GM19043 (cell line): ENCODE data around the gene CDH4.

Experiments
- ATAC-seq: cut with Tn5 transposase; IDR thresholded peaks from one replicate; pipeline ENCODE4 v1.9.1; 2021; ENCODE audit warnings: low read depth; ENCODE audit not compliant: unreplicated experiment

CDH4 gene

DNA sequence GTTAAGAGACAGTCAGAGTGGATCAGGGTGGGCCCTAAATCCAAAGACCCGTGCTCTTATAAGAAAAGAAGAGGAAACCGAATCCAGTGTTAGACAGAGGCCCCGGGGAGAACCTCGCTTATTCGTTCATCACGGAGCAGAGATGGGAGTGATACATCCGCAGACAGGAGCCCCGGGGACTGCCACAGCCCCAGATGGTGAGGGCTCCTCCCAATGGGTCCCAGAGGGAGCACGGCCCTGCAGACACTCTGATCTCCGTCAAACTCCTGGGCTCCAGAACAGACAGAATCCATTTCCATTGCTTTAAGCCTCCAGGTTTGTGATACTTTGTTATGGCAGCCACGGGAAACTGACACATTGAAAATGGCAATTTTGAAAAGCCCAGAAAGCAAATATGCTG is 47.0 kb downstream of the CDH4 start:
- no peak for ATAC-seq

DNA sequence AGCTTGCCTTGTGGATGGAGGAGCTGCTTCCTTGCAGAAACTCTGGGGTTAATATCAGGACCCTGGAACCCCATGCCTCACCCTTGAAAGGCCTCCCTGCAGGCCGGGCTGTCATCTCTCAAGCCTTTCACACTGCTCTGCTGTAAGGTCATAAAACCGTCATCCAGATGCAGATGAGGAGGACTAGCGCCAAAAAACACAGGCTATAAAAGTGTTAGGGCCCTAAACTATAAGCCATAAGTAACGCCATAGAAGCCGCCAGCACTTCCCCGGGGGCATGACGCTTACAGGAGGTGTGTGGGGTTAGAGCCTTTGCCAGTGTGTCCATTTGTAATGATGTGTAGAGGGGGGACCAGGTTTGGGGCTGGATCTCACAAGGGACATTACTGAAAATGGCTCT is 47.6 kb downstream of the CDH4 start:
- ATAC-seq = no peak

DNA sequence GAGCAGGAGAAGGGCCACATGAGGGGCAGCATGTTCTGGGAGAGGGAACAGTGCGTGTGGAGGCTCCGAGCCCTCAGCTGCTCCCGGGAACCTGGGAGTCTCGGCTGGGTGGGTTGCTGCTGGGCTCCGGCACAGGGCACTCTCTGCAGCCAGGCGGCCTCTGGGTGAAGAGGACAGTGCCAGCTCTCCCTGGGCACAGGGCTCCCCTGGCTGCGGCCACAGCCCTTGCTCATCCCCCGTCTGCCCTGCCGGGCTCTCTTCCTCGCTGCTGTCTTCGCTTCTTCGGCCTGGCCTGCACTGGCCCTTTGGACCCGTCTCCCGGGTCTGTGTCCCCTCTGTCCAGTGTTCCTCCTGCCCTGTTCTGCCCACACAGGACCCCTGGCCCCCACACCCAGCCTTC is 48.2 kb downstream of the CDH4 start:
- no peak for ATAC-seq

DNA sequence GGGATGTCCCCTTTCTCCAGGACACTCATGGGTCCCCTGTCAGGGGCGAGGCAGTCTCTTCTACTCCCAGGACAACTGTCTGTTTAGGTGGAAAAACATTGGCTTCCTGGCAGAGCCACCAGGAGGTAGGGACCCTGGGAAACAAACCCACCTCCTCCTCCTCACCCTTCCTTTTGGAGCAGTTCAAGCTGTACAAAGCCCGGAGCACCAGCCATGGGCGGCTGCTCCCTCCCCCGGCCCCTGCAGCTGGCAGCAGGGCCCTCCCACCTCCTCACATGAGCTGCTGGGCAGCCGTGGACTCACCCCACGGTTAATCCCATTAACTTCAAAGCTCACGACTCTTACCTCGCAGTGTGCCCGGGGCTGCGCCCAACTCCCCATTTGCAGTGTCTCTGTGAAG is 48.6 kb downstream of the CDH4 start:
- ATAC-seq = no peak

DNA sequence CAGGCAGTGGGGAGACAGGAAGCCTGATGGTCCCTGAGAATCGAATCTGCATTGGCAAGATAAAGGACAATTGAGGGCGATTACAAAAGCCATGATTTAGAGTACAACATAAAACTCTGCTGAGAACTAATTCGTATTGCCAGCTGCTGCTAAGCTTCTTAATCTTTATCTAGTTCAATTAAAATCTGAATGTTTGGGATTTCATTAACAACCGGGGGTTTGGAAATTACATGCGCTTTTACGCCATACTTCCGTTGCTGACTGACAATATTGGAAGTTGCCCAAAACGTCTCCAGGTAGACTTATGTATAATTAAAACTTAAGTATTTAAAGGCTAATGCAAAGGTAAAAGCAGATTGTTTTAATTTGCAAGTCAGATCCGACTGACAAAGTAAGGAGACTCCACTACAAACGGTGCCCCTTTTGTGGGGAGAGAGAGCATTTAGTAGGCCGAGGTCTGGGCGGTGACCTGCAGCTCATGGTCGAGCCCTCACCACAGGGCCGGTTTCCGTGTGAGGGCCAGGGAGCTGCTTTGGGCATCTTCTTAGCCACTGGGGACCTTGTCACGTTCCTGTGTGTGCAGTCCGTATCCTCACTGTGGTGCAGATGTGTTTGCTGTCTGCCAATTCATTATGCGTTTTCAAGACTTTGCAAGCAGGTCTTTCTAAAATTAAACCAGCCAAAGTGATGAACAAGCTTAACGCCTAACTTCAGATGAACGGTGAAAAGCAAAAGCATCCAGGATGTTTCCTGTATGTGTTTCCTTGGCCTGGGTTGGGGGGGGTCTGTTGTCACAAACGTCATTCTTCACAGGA is 49.9 kb downstream of the CDH4 start:
- no peak for ATAC-seq

DNA sequence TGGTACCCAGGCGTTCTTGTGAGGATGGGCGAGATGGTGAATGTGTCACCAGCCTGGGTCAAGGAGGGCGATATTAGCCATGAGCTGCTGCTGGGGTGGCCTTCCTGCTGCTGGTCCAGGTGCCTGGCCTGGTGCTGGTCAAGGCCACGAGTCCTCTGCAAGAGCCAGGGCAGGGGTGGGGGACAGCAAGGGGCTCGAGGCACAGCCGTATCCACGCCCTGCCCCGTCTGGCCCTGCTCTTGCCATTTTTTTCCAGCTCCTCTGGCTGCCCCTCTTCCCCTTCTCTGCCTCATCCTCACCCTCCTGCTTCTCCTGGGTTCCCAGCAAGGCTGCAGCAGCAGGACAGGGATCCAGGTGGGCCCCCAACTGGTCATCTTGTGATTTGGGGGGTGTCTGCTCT is 51.2 kb downstream of the CDH4 start:
- ATAC-seq = no peak

DNA sequence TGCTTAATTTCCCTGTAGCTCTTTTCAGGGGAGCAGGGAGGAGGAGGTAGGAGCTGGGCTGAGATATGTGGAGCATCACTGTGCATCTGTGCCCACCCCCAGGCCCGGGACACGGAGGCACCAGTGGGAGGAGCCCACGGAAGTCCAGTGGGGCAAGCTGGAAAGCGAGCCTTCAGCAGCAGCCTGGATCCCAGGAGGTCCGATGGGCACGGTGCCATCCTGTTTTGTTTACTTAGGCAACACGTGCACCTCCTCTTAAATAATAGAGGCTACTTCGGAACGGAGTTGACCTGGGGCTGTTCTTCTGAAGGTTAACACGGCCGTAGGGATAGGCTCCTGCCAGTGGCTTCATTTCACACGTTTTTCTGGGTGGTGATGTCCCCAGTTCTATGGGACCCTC is 51.6 kb downstream of the CDH4 start:
- no peak for ATAC-seq

DNA sequence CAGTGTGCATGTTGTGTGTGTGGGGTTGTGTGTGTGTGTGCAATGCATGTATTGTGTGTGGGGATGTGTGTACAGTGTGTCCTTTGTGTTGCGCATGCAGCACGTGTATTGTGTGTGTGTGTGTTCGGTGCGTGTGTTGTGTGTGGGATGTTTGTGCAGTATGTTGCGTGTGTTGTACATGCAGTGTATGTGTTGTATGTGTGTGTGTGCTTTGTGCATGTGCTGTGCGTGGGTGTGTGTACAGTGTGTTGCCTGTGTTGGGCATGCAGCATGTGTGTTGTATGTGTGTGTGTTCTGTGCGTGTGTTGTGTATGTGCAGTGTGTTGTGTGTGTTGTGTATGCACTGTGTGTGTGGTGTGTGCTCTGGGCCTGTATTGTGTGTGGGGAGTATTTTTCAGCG is 52.7 kb downstream of the CDH4 start:
- ATAC-seq = no peak

DNA sequence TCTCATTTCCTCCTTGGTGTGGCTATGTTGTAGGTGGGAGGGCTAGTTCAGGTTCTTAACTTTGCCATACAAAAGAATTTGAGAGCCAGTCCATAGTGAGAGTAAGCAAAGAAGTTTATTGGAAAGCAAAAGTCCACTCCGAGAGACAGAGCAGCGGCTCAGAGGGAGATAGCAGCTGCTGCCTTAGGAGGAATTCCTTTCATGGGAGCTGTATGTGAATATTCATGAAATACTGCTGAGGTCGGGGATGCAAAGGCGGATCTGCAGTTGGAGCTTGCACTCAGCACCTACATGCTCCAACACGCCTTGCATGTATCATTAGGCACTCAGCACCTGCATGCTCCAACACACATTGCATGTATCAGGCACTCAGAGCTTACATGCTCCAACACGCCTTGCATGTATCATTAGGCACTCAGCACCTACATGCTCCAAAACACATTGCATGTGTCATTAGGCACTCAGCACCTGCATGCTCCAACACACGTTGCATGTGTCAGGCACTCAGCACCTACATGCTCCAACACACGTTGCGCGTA is 54.9 kb downstream of the CDH4 start:
- no peak for ATAC-seq

DNA sequence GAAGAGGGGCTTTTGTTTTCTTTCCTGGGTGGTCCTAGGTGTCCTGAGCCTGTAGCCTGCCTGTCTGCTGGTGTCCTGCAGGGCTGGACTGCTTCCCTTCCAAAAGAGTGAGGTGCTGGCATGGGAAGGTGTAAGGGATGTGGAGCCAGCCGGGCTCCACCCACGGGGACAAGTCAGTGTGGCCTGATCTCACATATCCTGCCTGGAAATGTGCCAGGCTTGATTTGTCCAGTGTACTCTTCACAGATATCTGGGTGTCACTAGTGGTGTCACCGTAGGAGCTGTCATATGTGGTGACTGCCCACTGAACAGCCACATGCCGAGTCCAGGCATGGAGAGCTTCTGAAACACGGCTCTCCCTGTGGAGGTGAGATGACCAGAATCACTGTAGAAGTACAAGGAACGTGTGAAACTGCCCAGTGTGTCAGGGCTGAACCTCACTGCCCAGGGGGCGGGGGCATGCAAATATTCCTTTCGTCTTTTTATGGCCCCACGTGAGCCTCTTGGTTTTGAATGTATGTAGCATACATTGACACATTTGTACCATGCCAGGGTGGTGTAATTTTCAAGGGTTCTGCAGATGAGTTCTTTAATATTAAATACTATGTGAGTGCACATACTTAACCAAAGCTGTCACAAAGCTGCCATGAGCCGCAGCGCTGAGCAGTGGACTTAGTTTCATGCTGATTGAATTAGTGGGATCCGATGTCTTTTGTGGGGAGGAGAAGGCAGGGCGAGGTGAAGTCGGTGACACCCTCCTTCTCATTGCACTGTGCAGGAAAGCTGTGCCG is 55.8 kb downstream of the CDH4 start:
- no peak for ATAC-seq

DNA sequence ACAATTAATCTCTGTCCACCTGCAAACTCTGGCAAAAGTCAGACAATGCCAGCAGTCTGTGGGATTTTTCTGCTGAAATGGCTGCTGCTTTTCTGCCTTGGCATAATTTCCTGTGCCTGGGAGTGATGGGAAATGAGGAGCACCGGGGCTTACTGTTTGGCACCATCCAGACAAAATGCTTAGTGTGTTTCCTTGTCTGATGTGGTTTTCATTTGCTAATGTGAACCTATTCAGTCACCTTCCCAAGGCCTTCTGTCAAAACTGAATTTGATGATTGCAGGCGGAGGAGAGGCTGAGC is 56.4 kb downstream of the CDH4 start:
- ATAC-seq = no peak

DNA sequence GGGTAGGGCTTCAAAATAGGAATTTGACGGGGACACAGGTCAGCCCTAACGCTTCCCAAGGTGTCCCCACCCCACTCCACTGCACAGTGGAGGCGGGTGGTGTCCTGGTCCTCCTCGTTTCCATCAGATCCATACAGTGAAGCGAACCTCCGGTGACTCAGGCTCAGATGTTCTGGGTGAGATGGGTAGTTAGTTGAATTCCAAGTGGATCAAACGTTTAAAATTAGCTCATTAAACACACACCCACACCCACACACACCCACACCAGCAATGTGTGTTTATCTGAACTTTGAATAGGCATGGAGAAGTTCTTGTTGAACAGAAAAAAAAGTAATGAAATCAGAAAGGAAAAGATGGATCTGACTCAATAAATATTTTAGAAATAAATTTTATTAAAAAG is 58.9 kb downstream of the CDH4 start:
- no peak for ATAC-seq

DNA sequence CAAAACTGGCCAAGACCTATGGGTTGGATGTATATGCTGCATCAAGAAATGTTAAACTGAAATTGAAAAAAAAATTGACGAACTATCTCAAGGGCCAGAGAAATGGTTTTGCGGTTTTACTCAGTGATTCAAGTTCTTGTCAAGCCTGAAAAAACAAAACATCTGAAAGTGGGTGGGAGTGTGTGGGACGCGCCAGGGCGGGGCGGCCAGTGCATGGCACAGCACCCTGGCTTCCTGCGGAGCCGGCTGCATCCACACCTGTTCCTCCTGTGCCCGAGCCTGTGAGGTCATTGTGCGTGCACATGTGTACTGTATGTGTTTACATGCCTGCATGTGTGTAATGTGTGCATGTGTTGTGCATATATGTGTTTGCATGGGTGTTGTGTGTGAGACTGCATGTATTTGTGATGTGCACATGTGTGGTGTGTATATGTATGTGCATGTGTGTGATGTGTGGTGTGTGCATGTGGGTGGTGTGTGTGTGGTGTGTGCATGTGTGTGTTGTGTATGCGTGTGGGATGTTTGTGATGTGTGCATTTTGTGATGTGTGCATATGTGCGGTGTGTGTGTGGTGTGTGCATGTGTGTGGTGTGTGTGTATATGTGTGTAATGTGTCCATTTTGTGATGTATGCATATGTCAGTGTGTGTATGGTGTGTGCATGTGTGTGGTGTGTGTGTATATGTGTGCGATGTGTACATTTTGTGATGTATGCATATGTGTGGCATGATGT is 59.8 kb downstream of the CDH4 start:
- ATAC-seq = no peak

DNA sequence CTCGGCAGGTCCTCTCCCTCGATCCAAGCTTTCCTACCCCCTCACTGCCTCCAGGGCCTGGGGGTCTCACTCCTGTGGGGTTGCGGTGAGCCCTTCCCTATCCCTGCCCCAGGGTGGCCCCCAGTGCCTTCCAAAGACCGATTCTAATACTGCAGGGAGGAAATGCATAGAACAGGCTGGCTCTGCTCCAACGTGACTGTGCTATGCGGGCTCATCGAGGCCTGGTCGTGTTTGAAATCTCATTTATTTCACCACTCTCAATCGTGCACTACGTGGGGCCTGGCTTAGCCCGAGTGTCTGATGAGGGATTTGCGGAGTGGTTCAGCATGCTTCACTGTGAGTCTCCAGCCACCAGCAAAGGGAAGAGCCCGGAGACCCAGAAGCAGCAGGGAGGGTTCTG is 60.9 kb downstream of the CDH4 start:
- no peak for ATAC-seq

DNA sequence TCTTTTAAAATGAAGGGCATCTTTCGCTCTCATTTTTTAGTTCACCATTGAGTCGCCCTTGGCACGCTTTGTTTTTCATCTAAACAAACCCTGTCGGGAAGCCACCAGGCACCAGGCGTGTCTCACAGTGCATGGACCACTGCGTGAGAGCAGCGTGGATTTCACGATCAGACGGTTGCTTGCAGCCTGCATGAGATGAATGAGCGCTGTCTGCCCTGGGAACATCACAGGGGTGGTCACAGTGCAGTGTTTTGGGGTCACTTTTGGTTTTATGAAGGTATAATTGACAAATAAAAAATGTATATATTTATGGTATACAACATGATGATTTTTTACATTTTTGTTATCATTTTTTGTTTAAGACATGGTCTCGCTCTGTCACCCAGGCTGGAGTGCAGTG is 61.3 kb downstream of the CDH4 start:
- no peak for ATAC-seq

DNA sequence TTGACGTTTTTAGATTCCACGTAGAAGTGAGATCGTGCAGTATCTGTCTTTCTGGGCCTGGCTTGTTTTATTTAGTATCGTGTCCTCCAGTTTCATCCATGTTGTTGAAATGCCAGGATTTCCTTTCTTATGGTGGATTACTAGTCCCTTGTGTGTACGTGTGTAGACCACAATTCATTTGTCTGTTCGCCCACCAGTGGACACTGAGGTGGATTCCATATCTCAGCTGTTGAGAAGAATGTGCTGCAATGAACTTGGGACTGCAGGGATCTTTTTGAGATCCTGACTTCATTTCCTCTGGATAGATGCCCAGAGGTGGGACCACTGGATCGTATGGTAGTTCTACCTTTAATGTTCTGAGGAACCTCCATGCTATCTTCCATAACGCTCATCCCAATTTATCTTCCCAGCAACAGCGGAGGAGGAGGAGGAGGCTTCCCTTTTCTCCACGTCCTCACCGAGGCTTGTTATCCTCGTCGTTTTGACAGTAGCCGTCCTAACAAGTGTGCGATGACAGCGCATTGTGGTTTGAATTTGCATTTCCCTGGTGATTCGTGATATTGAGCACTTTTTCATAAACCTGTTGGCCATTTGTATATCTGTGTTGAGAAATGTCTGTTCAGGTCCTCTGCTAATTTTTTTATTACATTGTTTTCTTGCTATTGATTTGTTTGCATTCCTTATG is 62.4 kb downstream of the CDH4 start:
- no peak for ATAC-seq

DNA sequence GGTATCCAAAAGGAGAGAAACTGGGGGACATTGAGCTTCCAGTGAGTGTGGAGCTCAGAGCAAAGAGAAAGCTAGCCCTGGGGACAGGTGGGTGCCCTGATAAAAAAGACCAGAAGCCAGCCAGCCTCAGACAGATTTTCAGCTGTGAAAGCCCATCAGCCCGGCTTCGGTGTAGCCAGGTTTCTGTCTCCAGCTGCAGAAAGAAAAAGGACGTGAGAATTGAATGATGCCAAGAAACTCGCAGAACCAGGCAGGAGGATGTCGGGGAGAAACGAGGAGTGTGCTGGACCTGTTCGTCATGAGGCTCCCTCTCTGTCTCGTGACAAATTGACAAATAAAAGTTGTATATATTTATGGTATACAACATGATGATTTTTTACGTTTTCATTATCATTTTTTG is 63.3 kb downstream of the CDH4 start:
- ATAC-seq = no peak

DNA sequence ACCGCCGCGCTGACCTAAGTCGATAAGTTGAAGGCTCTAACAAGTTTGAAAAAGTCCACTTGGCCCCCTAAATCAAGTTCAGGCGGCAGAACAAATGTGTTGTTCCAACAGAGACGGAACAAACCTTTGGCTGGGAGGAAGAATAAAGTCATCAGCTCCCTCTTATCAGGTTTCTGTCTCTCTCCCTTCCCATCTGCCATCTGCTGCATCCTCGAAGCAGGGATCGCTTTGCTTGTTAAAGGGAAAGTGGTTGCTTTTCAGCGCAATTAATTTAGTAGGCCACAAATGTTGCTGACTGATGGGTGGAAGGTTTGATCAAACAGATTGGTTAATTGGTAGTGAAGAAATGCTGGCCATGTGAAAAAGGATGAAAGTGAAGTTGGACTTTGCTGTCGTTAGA is 64.3 kb downstream of the CDH4 start:
- no peak for ATAC-seq

DNA sequence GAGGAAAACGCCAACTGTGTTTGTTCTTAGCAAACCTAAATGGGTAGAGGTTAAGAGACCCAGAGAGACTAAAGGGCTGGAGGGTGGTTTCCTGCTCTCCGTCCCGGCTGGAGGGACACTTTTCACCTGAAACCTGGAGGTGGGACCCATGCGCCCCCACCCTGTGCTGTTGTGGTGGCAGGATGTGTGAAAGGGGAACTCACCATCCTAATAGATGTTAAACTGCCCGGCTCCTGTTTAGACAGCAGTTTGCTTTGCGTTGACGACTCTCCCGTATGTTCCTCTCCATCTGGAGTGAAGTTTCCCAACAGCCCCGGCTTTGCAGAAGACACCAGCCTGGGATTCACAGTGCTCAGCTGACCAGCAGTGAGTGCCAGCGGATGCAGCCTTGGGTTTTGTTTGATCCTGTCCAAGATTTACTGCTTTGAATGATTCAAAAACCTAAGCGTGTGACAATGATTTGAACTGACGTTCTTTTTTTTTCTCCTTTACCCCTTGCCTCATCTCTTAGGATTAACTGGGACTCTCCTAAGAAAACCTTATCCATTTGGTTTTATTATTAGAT is 66.0 kb downstream of the CDH4 start:
- ATAC-seq = no peak

DNA sequence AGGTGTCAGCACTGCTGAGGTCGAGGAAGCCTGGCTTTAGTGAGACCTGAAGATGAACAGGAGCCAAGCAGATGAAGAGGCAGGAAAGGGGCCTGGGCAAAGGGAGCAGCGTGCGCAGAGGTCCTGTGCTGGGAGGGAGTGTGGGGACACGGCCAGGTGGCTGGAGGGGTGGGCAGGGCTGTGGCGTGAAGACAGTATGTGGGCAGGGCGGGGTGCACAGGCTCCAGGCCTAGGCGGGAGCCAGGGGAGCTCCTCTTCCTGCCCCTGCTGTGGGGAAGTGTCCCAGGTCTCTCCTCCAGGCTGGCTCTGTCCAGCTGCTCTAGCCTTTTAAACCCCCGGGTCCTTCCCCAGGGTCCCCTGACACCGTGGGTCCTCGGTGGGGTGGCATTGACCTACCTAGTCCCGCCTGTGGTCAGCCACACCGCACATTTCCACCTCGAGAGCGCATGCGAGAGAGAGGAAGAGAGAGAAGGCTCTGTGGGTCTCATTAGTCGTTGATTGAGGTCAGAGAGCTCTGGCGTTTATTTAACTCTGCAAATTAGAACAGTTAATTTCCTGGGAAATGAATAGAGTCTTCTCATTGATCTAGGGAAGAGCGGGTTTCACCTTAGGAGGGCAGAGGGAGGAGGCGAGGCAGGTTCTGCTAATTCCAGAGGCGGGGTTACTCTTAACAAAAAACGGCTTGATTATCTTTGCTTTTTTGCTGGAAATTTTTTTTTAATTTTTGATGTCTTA is 68.8 kb downstream of the CDH4 start:
- no peak for ATAC-seq
